ENCODE results near the gene ELMO3. TPM values are rescaled to one million over a fixed set of nuclear protein-coding genes. Genes with fewer than 3 reads are reported as not detected.

Gene ELMO3
- total RNA-seq, 1 experiment from 2014 or later = 45.8 TPM

DNA sequence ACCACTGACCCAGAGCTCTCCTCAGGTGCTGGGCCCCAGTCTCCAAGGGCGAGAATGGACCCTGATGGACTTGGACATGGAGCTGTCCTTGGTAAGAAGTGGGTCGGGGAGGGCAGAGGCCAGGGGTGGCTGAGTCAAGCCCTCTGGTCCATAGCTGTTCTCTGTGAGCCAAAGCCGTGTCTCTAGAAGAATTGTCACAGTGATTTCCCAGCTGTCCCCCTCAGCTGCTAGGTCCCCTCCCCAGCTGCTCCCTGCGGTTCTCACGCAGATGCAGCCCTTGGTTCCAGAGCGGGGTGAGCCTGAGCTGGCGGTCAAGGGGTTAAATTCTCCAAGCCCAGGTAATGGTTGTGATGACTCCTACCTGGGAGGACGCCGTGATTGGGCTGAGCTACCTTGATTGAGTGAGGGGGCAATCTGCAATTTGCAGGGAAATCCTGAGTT, 29.9 kb upstream of the ELMO3 start (continued):
- TF ChIP-seq MAX (IDR thresholded peaks at IDR 0.05) (no peak), SIN3A (IDR thresholded peaks at IDR 0.05; ENCODE audit: low read depth) (no peak), TCF7L2 (IDR thresholded peaks at IDR 0.05; ENCODE audit: borderline replicate concordance, extremely low read depth, insufficient read depth, insufficient read length) (no peak), EGR1 (IDR thresholded peaks at IDR 0.05; ENCODE audit: low read depth) (no peak), ZFX (IDR thresholded peaks at IDR 0.05) (no peak), EZH2phosphoT487 (IDR thresholded peaks at IDR 0.05; ENCODE audit: borderline replicate concordance) (no peak)
- TF ChIP-seq, protein P1, sequence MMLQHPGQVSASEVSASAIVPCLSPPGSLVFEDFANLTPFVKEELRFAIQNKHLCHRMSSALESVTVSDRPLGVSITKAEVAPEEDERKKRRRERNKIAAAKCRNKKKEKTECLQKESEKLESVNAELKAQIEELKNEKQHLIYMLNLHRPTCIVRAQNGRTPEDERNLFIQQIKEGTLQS (IDR thresholded peaks at IDR 0.05) = no peak

DNA sequence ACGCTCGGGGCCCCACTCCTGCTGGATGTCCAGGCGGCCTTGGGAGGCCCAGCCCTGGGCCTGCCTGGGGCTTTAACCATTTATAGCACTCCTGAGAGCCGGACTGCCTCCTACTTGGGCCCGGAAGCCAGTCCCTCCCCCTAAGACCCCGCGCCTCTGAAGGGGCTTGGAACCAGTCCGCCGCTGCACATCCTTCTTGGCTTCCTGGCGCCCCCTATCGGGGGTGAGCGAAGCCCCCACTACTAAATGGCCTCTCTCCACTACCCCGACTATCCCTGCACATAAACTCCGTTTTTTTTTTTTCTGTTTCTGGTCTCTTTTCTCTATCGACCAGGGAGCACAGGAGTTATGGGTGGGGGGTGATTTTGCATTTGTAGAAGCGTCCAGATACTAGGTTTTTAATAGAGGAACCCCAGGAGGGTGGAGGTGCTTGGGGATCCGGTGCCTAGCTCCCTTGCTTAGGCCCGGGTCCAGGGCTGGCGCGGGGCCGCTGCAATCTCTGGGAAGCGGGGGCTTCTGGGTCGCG, 29.2 kb upstream of the ELMO3 start:
- peak overlapping the region; percentile 64 to 75 for H3K4me3 ChIP-seq (replicated peaks in 1 of 2; ENCODE audit: low read depth in 1 of 2, low read length in 2 of 2)
- peaks cover 8% of the 10 kb centered on the region; the same call in 1 of the 2 replicates for H3K79me2 ChIP-seq (ENCODE audit: insufficient read depth, low read length)
- H4K20me1 ChIP-seq (ENCODE audit: insufficient read depth) = no peaks in the 10 kb centered on the region
- no peak overlapping the region for H2AFZ ChIP-seq (ENCODE audit: low read depth, low read length, poor library complexity, severe bottlenecking)
- H3K9me2 ChIP-seq (ENCODE audit: insufficient read depth) = no peaks in the 10 kb centered on the region
- intact Hi-C loops (cut with micrococcal nuclease) = no loop called here
- RAD21 ChIA-PET (ENCODE audit: low non-redundant PET in 1 of 2, low total read pairs in 2 of 2, uncharacterized antibody in 2 of 2, unreplicated experiment in 2 of 2) = interaction anchor here in 1 of 2 experiments (1.0 to 1.7 kb wide), 2 partner anchors 17 to 152 kb away, joined by 3 to 6 read pairs; no protein-coding TSS in a partner anchor
- H3K4me1 ChIP-seq (ENCODE audit: control insufficient read depth in 1 of 2, insufficient read depth in 2 of 2, low read length in 2 of 2) = peaks cover 35 to 59% of the 10 kb centered on the region in 2 experiments
- H3K9ac ChIP-seq (ENCODE audit: low read length) = peak overlapping the region; percentile 90
- ATAC-seq = no peak
- POLR2A ChIA-PET = interaction anchor here (1.9 to 2.1 kb wide), 2 partner anchors 9 to 28 kb away, joined by 9 to 17 read pairs; partner anchors contain the start of genes FBXL8 and TRADD
- CTCF ChIA-PET = interaction anchor here (0.6 to 5.6 kb wide), 12 partner anchors 9 to 570 kb away, joined by 3 to 52 read pairs (median 4); partner anchors contain the start of genes FBXL8, FHOD1 and TRADD
- peak overlapping the region; percentile 100 for H3K4me2 ChIP-seq (ENCODE audit: low read length)
- no peaks in the 10 kb centered on the region for H3K9me3 ChIP-seq (ENCODE audit: control insufficient read depth in 1 of 2, insufficient read depth in 1 of 2, low read depth in 1 of 2, low read length in 2 of 2)
- no peak for DNase-seq (ENCODE audit: low read depth, low spot score)
- TF ChIP-seq, protein P2, sequence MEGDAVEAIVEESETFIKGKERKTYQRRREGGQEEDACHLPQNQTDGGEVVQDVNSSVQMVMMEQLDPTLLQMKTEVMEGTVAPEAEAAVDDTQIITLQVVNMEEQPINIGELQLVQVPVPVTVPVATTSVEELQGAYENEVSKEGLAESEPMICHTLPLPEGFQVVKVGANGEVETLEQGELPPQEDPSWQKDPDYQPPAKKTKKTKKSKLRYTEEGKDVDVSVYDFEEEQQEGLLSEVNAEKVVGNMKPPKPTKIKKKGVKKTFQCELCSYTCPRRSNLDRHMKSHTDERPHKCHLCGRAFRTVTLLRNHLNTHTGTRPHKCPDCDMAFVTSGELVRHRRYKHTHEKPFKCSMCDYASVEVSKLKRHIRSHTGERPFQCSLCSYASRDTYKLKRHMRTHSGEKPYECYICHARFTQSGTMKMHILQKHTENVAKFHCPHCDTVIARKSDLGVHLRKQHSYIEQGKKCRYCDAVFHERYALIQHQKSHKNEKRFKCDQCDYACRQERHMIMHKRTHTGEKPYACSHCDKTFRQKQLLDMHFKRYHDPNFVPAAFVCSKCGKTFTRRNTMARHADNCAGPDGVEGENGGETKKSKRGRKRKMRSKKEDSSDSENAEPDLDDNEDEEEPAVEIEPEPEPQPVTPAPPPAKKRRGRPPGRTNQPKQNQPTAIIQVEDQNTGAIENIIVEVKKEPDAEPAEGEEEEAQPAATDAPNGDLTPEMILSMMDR (IDR thresholded peaks at IDR 0.05 in 2 of 3, conservative IDR thresholded peaks at IDR 0.05 in 1 of 3; ENCODE audit: borderline replicate concordance in 1 of 3, insufficient read depth in 1 of 3, low read depth in 2 of 3, low read length in 2 of 3) = peak in 2 of 3 experiments; percentile 78 to 93; a peak in 4 of 6 replicates
- TF ChIP-seq YY1 (IDR thresholded peaks at IDR 0.05; ENCODE audit: extremely low read depth, insufficient replicate concordance, low read depth, low read length) = no peak
- no peak for TF ChIP-seq SIN3A (IDR thresholded peaks at IDR 0.05; ENCODE audit: low read depth)
- TF ChIP-seq POLR2A (IDR thresholded peaks at IDR 0.05; ENCODE audit: borderline replicate concordance, extremely low read depth, insufficient read depth, insufficient read length) = no peak
- TF ChIP-seq, protein P3, sequence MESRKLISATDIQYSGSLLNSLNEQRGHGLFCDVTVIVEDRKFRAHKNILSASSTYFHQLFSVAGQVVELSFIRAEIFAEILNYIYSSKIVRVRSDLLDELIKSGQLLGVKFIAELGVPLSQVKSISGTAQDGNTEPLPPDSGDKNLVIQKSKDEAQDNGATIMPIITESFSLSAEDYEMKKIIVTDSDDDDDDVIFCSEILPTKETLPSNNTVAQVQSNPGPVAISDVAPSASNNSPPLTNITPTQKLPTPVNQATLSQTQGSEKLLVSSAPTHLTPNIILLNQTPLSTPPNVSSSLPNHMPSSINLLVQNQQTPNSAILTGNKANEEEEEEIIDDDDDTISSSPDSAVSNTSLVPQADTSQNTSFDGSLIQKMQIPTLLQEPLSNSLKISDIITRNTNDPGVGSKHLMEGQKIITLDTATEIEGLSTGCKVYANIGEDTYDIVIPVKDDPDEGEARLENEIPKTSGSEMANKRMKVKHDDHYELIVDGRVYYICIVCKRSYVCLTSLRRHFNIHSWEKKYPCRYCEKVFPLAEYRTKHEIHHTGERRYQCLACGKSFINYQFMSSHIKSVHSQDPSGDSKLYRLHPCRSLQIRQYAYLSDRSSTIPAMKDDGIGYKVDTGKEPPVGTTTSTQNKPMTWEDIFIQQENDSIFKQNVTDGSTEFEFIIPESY (IDR thresholded peaks at IDR 0.05; ENCODE audit: extremely low read depth, insufficient replicate concordance, low read length) = peak; percentile 40
- BruUV-seq (replicated peaks) = TSS peak; percentile 66
- peak overlapping the region; percentile 81 for H3K27ac ChIP-seq (ENCODE audit: low read depth, low read length)
- H3K36me3 ChIP-seq (ENCODE audit: control insufficient read depth in 1 of 2, insufficient read depth in 2 of 2, low read length in 2 of 2) = no peaks in the 10 kb centered on the region
- no peaks in the 10 kb centered on the region for H3K27me3 ChIP-seq (ENCODE audit: insufficient read depth, low read length)

Data from HCT116 (cell line).